Karpas-422 (cell line): ENCODE measurements around the gene B4GALT2. TPM values are rescaled to one million over a fixed set of nuclear protein-coding genes. Genes with fewer than 3 reads are reported as not detected.
A peak's percentile ranks its signal among the peaks of the same experiment; 100 is the strongest.

ENCODE experiments used
- DNase-seq: peaks from one replicate; pipeline ENCODE4 v3.0.0-alpha.2; 2015
- H2AFZ ChIP-seq: fragments of 200-600 bp; sonication (generic); 2 replicates; pipeline ENCODE4 v1.6.1; 2014; ENCODE audit warnings: antibody characterized with exemption, low read length, mixed read lengths
- H3K27ac ChIP-seq: fragments of 200-600 bp; sonication (generic); 2 replicates; pipeline ENCODE4 v1.5.1; 2014; ENCODE audit warnings: mild to moderate bottlenecking, low read length, moderate library complexity
- H3K27me3 ChIP-seq: fragments of 200-600 bp; sonication (generic); 2 replicates; pipeline ENCODE4 v1.6.1; 2014; ENCODE audit warnings: low read length, mixed read lengths
- H3K36me3 ChIP-seq: fragments of 200-600 bp; sonication (generic); 2 replicates; pipeline ENCODE4 v1.6.1; 2014; ENCODE audit warnings: low read length, mixed read lengths; ENCODE audit not compliant: insufficient read depth
- H3K4me1 ChIP-seq: fragments of 200-600 bp; sonication (generic); 2 replicates; pipeline ENCODE4 v1.6.1; 2014; ENCODE audit warnings: mild to moderate bottlenecking, low read length, mixed read lengths
- H3K4me2 ChIP-seq: fragments of 200-600 bp; sonication (generic); 2 replicates; pipeline ENCODE4 v1.6.1; 2014; ENCODE audit warnings: low read length, low read depth, mild to moderate bottlenecking; ENCODE audit not compliant: poor library complexity, severe bottlenecking
- H3K4me3 ChIP-seq: fragments of 200-600 bp; sonication (generic); 2 replicates; pipeline ENCODE4 v1.5.1; 2014; ENCODE audit warnings: mild to moderate bottlenecking, antibody characterized with exemption, low read length, mixed read lengths
- H3K79me2 ChIP-seq: fragments of 200-600 bp; sonication (generic); 2 replicates; pipeline ENCODE4 v1.6.1; 2014; ENCODE audit warnings: mild to moderate bottlenecking, low read length, mixed read lengths
- H3K9ac ChIP-seq: fragments of 200-600 bp; sonication (generic); 2 replicates; pipeline ENCODE4 v1.6.0; 2014; ENCODE audit warnings: low read length
- H3K9me2 ChIP-seq: fragments of 200-600 bp; sonication (generic), shearing (Covaris generic); replicated peaks from 2 replicates; pipeline ENCODE4 v1.6.0; 2014; ENCODE audit warnings: mild to moderate bottlenecking, low read length, moderate library complexity; ENCODE audit not compliant: insufficient read depth
- H3K9me3 ChIP-seq: fragments of 300-700, 200-600 bp; sonication (generic); 2 replicates; pipeline ENCODE4 v1.6.1; 2014; ENCODE audit warnings: low read length, mixed read lengths
- H4K20me1 ChIP-seq: fragments of 200-600 bp; sonication (generic); 2 replicates; pipeline ENCODE4 v1.6.1; 2014; ENCODE audit warnings: mild to moderate bottlenecking, antibody characterized with exemption, low read length, low read depth; ENCODE audit not compliant: insufficient read depth
- total RNA-seq: library from RNA; depleted of rRNA; stranded (reverse); fragments of >200 nt; shearing (Covaris generic); gene quantifications from 2 replicates; pipeline ENCODE4 v1.2.3, GENCODE V29; 2014; ENCODE audit warnings: low replicate concordance

Gene B4GALT2
- total RNA-seq, 1 experiment from 2014 or later = 42.9 TPM

GRCh38 chr1:43969746-43970466 is 9.1 kb upstream of the B4GALT2 start, which contains the start of gene DPH2:
Gene DPH2 (plus strand): TSS chr1:43970010. CDS start chr1:43970176, 166 bp downstream.
- H3K79me2 ChIP-seq = peaks cover 22% of the 10 kb centered on the region
- H3K9me3 ChIP-seq = no peaks in the 10 kb centered on the region
- H3K4me3 ChIP-seq = peak within 1 kb of the TSS; percentile 94
- H4K20me1 ChIP-seq = 0 out of 2 replicates have a peak, but pooled peaks cover 6% of the 10 kb centered on the region
- H3K27me3 ChIP-seq = no peaks in the 10 kb centered on the region
- no peaks in the 10 kb centered on the region for H3K9me2 ChIP-seq
- H3K4me1 ChIP-seq = peaks cover 25% of the 10 kb centered on the region
- H3K9ac ChIP-seq = peak within 1 kb of the TSS; percentile 86
- H3K36me3 ChIP-seq = peaks cover 15% of the 10 kb centered on the region; the same call in 1 of the 2 replicates
- peak; percentile 99 for DNase-seq
- H3K4me2 ChIP-seq = peak within 1 kb of the TSS; percentile 94
- H2AFZ ChIP-seq = no peak within 1 kb of the TSS
- H3K27ac ChIP-seq = no peak within 1 kb of the TSS

- H3K4me1 ChIP-seq = peaks cover 25% of the 10 kb centered on the region
- no peak overlapping the region for H3K27ac ChIP-seq
- H3K27me3 ChIP-seq = no peaks in the 10 kb centered on the region
- H3K9me2 ChIP-seq = no peaks in the 10 kb centered on the region
- no peaks in the 10 kb centered on the region for H3K9me3 ChIP-seq
- H3K9ac ChIP-seq = peak overlapping the region; percentile 86
- peak overlapping the region; percentile 94 for H3K4me2 ChIP-seq
- no peak for DNase-seq
- peak overlapping the region; percentile 94 for H3K4me3 ChIP-seq
- no peak overlapping the region for H2AFZ ChIP-seq
- H3K36me3 ChIP-seq = peaks cover 15% of the 10 kb centered on the region; the same call in 1 of the 2 replicates
- peaks cover 9% of the 10 kb centered on the region; the same call in 1 of the 2 replicates for H4K20me1 ChIP-seq
- peaks cover 28% of the 10 kb centered on the region for H3K79me2 ChIP-seq
Observed at GRCh38 chr1:43970502-43970901, 8.5 kb upstream of the B4GALT2 start.

- Histone ChIP-seq H3K27me3 (no peaks in the 10 kb centered on the region), H2AFZ (no peak overlapping the region), H3K36me3 (peaks cover 15% of the 10 kb centered on the region; the same call in 1 of the 2 replicates), H4K20me1 (peaks cover 11% of the 10 kb centered on the region), H3K4me1 (peaks cover 27% of the 10 kb centered on the region), H3K9me2 (no peaks in the 10 kb centered on the region), H3K9ac (peak overlapping the region; percentile 86), H3K4me2 (peak overlapping the region; percentile 94), H3K9me3 (no peaks in the 10 kb centered on the region), H3K79me2 (peaks cover 32% of the 10 kb centered on the region), H3K27ac (no peak overlapping the region), H3K4me3 (peak overlapping the region; percentile 94)
- no peak for DNase-seq
Observed at GRCh38 chr1:43970911-43971310, 8.1 kb upstream of the B4GALT2 start.

DNA sequence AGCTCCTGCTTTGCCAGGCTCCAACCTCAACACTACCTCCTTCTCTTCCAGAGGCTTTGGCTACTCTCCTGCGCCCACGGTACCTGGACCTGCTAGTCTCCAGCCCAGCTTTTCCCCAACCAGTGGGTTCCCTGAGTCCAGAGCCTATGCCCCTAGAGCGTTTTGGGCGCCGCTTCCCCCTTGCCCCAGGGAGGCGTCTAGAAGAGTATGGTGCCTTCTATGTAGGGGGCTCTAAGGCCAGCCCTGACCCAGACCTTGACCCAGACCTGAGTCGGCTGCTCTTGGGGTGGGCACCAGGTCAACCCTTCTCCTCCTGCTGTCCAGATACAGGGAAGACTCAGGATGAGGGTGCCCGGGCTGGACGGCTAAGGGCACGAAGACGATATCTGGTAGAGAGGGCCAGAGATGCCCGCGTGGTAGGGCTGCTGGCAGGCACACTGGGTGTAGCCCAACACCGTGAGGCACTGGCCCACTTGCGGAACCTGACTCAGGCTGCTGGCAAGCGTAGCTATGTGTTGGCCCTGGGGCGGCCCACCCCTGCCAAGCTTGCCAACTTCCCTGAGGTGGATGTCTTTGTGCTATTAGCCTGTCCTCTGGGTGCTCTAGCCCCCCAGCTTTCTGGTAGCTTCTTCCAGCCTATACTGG is 7.6 kb upstream of the B4GALT2 start:
- Histone ChIP-seq H3K9me3 (no peaks in the 10 kb centered on the region), H3K4me2 (peak overlapping the region; percentile 94), H3K4me3 (peak overlapping the region; percentile 94; the same call in 1 of the 2 replicates), H3K27me3 (no peaks in the 10 kb centered on the region), H3K79me2 (peaks cover 37% of the 10 kb centered on the region), H3K9me2 (no peaks in the 10 kb centered on the region), H3K27ac (no peak overlapping the region), H4K20me1 (peaks cover 16% of the 10 kb centered on the region), H3K4me1 (peaks cover 32% of the 10 kb centered on the region), H3K9ac (no peak overlapping the region), H3K36me3 (peaks cover 20% of the 10 kb centered on the region; the same call in 1 of the 2 replicates), H2AFZ (no peak overlapping the region)
- DNase-seq = no peak

- H3K4me2 ChIP-seq = peak overlapping the region; percentile 85
- H4K20me1 ChIP-seq = peaks cover 21% of the 10 kb centered on the region
- H2AFZ ChIP-seq = peak overlapping the region; percentile 40; the same call in 1 of the 2 replicates
- peak overlapping the region; percentile 92 for H3K4me3 ChIP-seq
- H3K36me3 ChIP-seq = peaks cover 28% of the 10 kb centered on the region; the same call in 1 of the 2 replicates
- H3K4me1 ChIP-seq = peaks cover 56% of the 10 kb centered on the region
- H3K79me2 ChIP-seq = peaks cover 59% of the 10 kb centered on the region
- H3K27ac ChIP-seq = peak overlapping the region; percentile 61
- DNase-seq = no peak
- H3K27me3 ChIP-seq = no peaks in the 10 kb centered on the region
- H3K9me3 ChIP-seq = no peaks in the 10 kb centered on the region
- peak overlapping the region; percentile 100 for H3K9ac ChIP-seq
- H3K9me2 ChIP-seq = no peaks in the 10 kb centered on the region
Observed at GRCh38 chr1:43973981-43974442, 5.0 kb upstream of the B4GALT2 start.

DNA sequence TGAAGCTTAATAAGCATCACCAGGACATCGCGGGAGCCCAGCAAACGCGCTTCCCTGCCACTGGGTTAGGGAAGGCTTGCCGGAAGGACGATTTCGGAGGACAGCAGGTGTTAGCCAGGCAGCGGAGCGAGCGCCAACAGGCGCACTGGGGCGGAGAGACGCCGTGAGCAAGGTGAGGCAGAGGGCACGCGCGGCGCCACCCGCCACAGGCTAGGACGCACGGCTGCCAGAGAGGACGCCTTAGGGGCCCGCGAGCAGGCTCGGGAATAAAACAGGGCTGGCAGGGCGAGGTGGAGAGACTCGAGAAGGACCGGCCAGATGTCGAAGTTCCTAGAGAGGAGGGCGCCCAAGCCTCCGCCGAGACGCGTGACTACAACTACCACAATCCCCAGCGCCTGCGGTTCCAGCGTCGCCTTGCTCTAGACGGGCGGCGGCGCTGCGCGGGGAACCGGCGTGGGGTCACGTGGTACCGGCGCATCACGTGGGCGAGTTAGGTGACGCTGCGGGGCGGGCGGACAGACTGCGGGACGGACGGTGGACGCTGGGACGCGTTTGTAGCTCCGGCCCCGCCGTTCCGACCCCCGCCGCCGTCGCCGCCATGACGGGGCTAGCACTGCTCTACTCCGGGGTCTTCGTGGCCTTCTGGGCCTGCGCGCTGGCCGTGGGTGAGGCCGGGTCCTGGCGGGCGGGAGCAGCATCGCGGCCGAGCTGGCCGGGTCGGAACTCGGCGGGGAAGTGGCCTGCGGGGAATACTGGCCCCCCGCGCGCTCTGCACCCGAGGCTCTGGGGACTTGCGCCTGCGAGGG is 4.4 kb upstream of the B4GALT2 start, which contains the start of gene ATP6V0B:
Gene ATP6V0B, plus strand, starts transcription at position 518 of the 806 bp plus-strand sequence. Its CDS starts 81 bp downstream, at position 599.
- Histone ChIP-seq H3K9ac (peak within 1 kb of the TSS; percentile 100), H3K27ac (peak within 1 kb of the TSS; percentile 81), H3K36me3 (peaks cover 28% of the 10 kb centered on the region; the same call in 1 of the 2 replicates), H3K4me1 (peaks cover 52% of the 10 kb centered on the region), H3K9me3 (no peaks in the 10 kb centered on the region), H3K4me3 (peak within 1 kb of the TSS; percentile 92), H3K27me3 (no peaks in the 10 kb centered on the region), H4K20me1 (peaks cover 21% of the 10 kb centered on the region), H3K79me2 (peaks cover 62% of the 10 kb centered on the region), H3K4me2 (peak within 1 kb of the TSS; percentile 85), H2AFZ (peak within 1 kb of the TSS; percentile 40; the same call in 1 of the 2 replicates), H3K9me2 (no peaks in the 10 kb centered on the region)
- peak; percentile 98 for DNase-seq

GRCh38 chr1:43975249-43975961 is 3.6 kb upstream of the B4GALT2 start:
- H3K36me3 ChIP-seq = peaks cover 28% of the 10 kb centered on the region; the same call in 1 of the 2 replicates
- peak; percentile 86 for DNase-seq

More at GRCh38 chr1:43975249-43975961, 3.6 kb upstream of the B4GALT2 start:
- peak overlapping the region; percentile 100 for H3K9ac ChIP-seq
- no peak overlapping the region for H2AFZ ChIP-seq
- peak overlapping the region; percentile 81 for H3K27ac ChIP-seq
- H3K27me3 ChIP-seq = no peaks in the 10 kb centered on the region
- peak overlapping the region; percentile 85 for H3K4me2 ChIP-seq
- peak overlapping the region; percentile 92 for H3K4me3 ChIP-seq
- H4K20me1 ChIP-seq = peaks cover 18% of the 10 kb centered on the region
- peaks cover 59% of the 10 kb centered on the region for H3K4me1 ChIP-seq
- H3K9me3 ChIP-seq = no peaks in the 10 kb centered on the region
- H3K79me2 ChIP-seq = peaks cover 65% of the 10 kb centered on the region
- no peaks in the 10 kb centered on the region for H3K9me2 ChIP-seq
